Stimulated activated effector memory CD8-positive, alpha-beta T cell treated with anti-CD3 and anti-CD28 coated beads, Interleukin-12 subunit alpha, Interleukin-12 subunit beta, amount 100 ng/mL, for 72 hours (primary cell): Measurements from ENCODE around the gene BAG3.
A peak's percentile ranks its signal among the peaks of the same experiment; 100 is the strongest.

ENCODE experiments used
- ATAC-seq: fragments of 150-1000 bp; cut with Tn5 transposase; 2 replicates; pipeline ENCODE4 v1.10.0; 2021
- DNase-seq, 2 donors: peaks; one replicate each; pipeline ENCODE4 v3.0.0; 2021 to 2022; ENCODE audit warnings: low spot score in 2 of 2
- H3K27ac Mint-ChIP-seq: one replicate; pipeline ENCODE4 v1.8.0; 2022; ENCODE audit warnings: mild to moderate bottlenecking, mixed read lengths
- H3K36me3 Mint-ChIP-seq: one replicate; pipeline ENCODE4 v1.8.0; 2022; ENCODE audit warnings: mild to moderate bottlenecking, mixed read lengths
- H3K4me1 Mint-ChIP-seq: one replicate; pipeline ENCODE4 v1.8.0; 2022; ENCODE audit warnings: mixed read lengths
- H3K4me3 Mint-ChIP-seq: one replicate; pipeline ENCODE4 v1.8.0; 2022; ENCODE audit warnings: mild to moderate bottlenecking, mixed read lengths
- H3K9me3 Mint-ChIP-seq: one replicate; pipeline ENCODE4 v1.8.0; 2022; ENCODE audit warnings: mixed read lengths

BAG3 gene

DNA sequence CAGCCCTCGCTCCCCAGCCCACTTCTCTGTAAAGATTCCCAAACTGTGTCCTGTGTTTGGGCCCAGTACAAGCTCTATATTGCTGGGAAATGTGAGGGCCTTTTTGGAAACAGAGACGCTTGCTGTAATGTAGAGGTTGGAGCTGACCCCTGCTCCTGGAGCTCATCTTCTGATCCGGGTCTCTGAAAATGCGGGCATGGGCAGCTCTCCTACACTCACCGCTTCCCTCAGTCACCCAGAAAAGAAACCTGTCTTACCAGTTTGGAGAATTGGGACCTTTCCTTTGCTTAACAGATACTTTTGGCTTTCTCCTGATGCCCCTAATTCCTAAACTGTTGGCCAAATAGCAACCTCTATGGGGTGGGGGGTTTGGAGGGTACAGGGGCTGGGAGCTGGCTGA lies 18.2 kb downstream of the BAG3 start:
- DNase-seq (no peak), ATAC-seq (no peak)
- peaks cover 24% of the 10 kb centered on the region for H3K4me1 Mint-ChIP-seq
- H3K27ac Mint-ChIP-seq, result no peak overlapping the region
- H3K9me3 Mint-ChIP-seq, result no peaks in the 10 kb centered on the region
- H3K36me3 Mint-ChIP-seq, result peaks cover 52% of the 10 kb centered on the region
- H3K4me3 Mint-ChIP-seq, result no peak overlapping the region

DNA sequence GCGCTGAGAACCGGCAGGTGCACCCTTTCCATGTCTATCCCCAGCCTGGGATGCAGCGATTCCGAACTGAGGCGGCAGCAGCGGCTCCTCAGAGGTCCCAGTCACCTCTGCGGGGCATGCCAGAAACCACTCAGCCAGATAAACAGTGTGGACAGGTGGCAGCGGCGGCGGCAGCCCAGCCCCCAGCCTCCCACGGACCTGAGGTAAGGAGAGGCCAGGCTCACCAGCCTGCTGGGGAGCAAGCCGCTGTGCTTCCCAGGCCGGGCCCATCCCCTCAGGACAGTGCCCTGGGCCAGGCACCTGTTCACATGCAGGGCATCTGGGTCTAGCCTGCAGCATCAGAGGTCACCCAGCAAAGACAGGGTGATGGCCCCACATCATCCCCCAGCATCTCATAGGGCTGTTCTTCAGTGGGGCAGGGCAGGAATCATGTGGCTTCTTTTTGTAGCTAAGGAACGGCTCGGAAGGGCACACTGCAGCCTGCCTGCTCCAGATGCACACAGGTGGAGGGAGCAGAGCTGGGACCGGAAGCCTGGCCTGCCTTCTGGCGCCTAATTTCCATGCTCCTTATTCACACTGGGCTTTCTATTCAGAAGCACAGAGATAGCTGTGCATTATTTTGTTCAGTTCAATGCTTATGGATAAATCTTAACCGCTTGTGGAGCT lies 18.9 kb downstream of the BAG3 start:
- ATAC-seq (no peak), DNase-seq (no peak)
- H3K4me1 Mint-ChIP-seq, result peaks cover 19% of the 10 kb centered on the region
- H3K36me3 Mint-ChIP-seq, result peaks cover 49% of the 10 kb centered on the region
- H3K27ac Mint-ChIP-seq, result no peak overlapping the region
- H3K9me3 Mint-ChIP-seq, result no peaks in the 10 kb centered on the region
- H3K4me3 Mint-ChIP-seq, result no peak overlapping the region

DNA sequence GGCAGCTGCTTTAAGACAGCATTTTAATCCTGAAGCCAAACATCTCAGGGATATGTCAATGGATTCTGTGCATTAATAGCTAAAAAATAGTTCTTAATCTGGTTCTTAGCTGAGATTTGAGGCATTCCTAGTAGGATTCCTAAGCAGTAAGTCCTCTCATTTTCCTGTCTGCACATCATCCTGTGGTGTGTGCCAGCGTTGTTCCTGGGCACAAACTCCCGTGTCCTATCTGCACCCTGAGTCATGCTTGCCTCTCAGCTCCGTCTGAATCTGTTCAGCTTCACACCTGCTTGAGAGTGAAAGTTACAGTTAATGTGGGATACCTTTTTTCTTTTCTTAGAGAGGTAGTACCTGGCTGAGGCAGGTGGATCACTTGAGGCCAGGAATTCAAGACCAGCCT lies 19.5 kb downstream of the BAG3 start:
- Mint-ChIP-seq H3K9me3 (no peaks in the 10 kb centered on the region), H3K4me1 (peaks cover 19% of the 10 kb centered on the region), H3K36me3 (peaks cover 45% of the 10 kb centered on the region), H3K4me3 (no peak overlapping the region), H3K27ac (no peak overlapping the region)
- DNase-seq (no peak), ATAC-seq (no peak)

DNA sequence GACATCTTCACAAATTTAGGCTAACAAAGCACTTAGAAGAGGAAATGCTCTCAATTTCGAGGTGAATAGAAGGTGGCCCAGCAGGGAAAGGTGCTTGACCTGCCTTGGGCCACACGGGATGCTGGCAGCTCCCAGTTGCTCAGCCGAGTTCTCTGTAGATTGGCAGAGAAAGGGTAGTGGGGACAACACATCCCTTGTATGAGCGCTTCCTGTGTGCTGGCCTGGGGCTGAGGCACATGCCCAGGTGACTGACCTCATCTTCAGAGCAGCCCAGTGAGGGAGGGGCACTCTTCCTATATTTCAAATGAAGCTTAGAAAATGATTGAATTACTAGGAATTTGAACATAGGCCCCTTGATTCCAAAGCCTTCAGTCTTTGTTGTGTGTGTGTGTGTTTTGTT lies 20.2 kb downstream of the BAG3 start:
- no peak for DNase-seq
- peaks cover 14% of the 10 kb centered on the region for H3K4me1 Mint-ChIP-seq
- no peaks in the 10 kb centered on the region for H3K9me3 Mint-ChIP-seq
- no peak for ATAC-seq
- H3K27ac Mint-ChIP-seq, result no peak overlapping the region
- H3K4me3 Mint-ChIP-seq, result no peak overlapping the region
- H3K36me3 Mint-ChIP-seq, result peaks cover 46% of the 10 kb centered on the region

DNA sequence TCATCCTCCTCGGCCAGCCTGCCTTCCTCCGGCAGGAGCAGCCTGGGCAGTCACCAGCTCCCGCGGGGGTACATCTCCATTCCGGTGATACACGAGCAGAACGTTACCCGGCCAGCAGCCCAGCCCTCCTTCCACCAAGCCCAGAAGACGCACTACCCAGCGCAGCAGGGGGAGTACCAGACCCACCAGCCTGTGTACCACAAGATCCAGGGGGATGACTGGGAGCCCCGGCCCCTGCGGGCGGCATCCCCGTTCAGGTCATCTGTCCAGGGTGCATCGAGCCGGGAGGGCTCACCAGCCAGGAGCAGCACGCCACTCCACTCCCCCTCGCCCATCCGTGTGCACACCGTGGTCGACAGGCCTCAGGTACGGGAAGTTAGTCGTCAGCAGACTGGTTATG lies 21.1 kb downstream of the BAG3 start:
- Mint-ChIP-seq H3K36me3 (peaks cover 55% of the 10 kb centered on the region), H3K4me1 (peaks cover 6% of the 10 kb centered on the region), H3K4me3 (no peak overlapping the region), H3K9me3 (no peaks in the 10 kb centered on the region), H3K27ac (peak overlapping the region; percentile 34)
- DNase-seq (no peak), ATAC-seq (no peak)

DNA sequence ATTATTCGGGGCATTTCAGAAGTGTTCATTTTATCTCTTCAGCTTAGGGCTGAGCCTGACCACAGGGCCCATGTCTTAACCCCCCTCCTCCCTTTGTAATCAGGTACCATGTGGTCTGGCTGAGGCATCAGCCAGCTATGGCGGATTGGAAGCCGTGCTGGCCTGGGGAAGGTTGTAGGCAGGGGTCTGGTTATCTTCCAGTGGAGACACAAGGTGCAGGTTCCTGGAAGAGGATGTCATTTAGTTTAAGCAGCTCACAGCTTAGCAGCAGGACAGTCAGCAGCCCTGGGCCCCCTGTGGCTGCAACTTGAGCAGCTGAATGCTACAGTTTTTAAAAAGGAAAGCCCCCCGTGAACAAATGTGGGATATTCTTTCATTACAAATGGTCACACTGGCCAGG lies 22.1 kb downstream of the BAG3 start:
- Mint-ChIP-seq H3K4me1 (peaks cover 6% of the 10 kb centered on the region), H3K36me3 (peaks cover 59% of the 10 kb centered on the region), H3K27ac (peak overlapping the region; percentile 20), H3K4me3 (no peak overlapping the region), H3K9me3 (no peaks in the 10 kb centered on the region)
- DNase-seq (no peak), ATAC-seq (no peak)

DNA sequence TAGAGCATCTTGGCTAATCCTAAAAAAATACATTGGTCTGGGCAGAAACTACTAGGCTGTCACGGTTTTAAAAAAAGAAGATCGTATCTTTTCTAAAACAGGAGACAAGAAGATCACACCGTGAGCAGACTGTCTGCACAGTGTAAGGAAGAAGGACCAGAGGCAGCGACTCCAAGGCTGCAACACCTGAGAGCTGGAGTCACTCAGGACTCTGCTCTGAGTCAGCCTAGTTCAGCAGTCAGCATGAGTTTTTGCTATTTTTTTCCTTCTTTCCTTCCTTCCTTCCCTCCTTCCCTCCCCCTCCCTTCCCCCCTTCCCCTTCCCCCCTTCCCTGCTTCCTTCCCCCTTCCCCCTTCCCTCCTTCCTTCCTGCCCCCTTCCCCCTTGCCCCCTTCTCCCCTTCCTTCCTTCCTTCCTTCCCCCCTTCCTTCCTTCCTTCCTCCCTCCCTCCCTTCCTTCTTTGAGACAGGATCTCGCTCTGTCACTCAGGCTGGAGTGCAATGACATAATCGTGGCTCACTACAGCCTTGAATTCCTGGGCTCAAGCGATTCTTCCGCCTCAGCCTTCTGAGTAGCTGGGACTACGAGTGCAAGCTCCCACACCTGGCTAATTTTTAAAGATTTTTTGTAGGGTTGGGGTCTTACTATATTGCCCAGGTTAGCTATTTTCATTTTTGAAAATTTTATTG lies 24.4 kb downstream of the BAG3 start:
- Mint-ChIP-seq H3K4me1 (peaks cover 13% of the 10 kb centered on the region), H3K36me3 (peaks cover 54% of the 10 kb centered on the region), H3K27ac (no peak overlapping the region), H3K9me3 (no peaks in the 10 kb centered on the region), H3K4me3 (no peak overlapping the region)
- ATAC-seq, result no peak
- no peak for DNase-seq

DNA sequence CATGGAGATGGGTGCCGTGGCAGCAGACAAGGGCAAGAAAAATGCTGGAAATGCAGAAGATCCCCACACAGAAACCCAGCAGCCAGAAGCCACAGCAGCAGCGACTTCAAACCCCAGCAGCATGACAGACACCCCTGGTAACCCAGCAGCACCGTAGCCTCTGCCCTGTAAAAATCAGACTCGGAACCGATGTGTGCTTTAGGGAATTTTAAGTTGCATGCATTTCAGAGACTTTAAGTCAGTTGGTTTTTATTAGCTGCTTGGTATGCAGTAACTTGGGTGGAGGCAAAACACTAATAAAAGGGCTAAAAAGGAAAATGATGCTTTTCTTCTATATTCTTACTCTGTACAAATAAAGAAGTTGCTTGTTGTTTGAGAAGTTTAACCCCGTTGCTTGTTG lies 25.9 kb downstream of the BAG3 start:
- Mint-ChIP-seq H3K27ac (no peak overlapping the region), H3K9me3 (no peaks in the 10 kb centered on the region), H3K36me3 (peaks cover 44% of the 10 kb centered on the region), H3K4me1 (peaks cover 28% of the 10 kb centered on the region), H3K4me3 (no peak overlapping the region)
- ATAC-seq (no peak), DNase-seq (no peak)

DNA sequence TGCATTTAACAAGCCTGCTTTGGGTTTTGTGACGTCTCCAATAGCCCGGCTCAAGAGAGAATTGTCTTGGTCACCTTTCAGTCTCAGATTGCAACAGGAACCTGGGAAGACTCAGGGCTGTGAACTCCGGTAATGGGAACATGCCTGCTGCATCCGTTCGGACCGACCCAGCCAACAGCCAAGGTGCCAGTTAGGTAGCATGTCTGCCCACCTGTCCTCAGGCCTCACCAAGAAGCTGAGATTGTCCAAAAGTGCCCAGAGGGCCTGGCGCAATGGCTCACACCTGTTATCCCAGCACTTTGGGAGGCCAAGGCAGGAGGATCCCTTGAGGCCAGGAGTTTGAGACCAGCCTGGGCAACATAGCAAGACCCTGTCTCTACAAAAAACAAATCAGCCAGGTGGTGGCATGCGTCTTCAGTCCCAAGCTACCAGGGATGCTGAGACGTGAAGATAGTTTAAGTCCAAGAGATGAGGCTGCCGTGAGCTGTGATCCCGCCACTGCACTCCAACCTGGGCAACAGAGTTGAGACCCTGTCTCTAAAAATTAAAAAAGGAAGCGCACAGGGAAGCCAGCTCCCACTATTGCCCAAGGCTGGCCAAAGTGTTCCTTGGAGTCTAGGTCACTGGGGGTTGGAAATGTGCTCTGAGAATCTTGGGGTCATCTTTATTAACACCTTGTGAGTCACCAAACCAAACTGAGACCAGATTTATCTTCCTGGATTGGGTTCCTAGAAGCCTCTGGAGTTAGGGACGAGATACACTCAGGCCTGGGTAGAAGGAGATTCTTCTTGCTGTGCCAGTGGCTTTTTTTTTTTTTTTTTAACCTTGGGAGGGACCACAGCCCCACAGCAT lies 26.9 kb downstream of the BAG3 start:
- DNase-seq (no peak), ATAC-seq (no peak)
- Mint-ChIP-seq H3K4me3 (no peak overlapping the region), H3K4me1 (peaks cover 28% of the 10 kb centered on the region), H3K9me3 (no peaks in the 10 kb centered on the region), H3K27ac (no peak overlapping the region), H3K36me3 (peaks cover 36% of the 10 kb centered on the region)

DNA sequence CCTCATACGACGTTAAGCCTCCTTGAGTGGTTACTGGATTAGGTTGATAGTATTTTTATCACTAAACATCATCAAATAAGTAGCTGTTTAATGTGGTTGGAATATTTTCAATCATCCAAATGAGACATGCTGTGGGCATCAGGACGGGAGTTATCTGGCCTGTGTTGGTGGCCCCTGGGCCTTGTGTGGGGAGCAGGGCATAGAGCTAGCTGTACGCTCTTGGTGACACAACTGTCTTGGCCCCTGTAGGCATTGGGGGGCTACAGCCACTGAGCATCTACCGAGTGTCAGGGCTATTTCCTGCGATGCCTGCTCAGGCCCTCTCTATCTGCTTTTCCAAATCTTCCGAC lies 28.3 kb downstream of the BAG3 start:
- Mint-ChIP-seq H3K9me3 (no peaks in the 10 kb centered on the region), H3K4me1 (peaks cover 26% of the 10 kb centered on the region), H3K36me3 (peaks cover 23% of the 10 kb centered on the region), H3K4me3 (no peak overlapping the region), H3K27ac (no peak overlapping the region)
- no peak for DNase-seq
- ATAC-seq, result no peak

DNA sequence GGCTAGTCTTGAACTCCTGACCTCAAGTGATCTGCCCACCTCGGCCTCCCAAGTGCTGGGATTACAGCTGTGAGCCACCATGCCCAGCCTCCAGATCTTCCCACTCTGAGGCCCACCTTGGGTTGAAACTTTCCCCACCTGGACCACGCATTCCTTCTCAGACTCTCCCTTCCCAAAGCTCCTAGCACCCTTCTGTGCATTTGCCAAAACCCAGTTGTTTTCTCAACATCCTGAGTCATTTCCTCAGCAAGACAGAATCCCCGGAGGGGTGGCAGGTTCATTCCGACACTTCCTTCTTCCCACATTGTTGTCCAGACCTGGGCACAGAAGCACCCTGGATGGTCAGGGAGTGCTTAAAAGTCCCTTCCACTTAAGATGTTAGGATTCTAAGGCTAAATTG lies 28.9 kb downstream of the BAG3 start:
- peaks cover 26% of the 10 kb centered on the region for H3K4me1 Mint-ChIP-seq
- no peak overlapping the region for H3K4me3 Mint-ChIP-seq
- no peak for DNase-seq
- peaks cover 21% of the 10 kb centered on the region for H3K36me3 Mint-ChIP-seq
- H3K27ac Mint-ChIP-seq, result no peak overlapping the region
- ATAC-seq, result no peak
- no peaks in the 10 kb centered on the region for H3K9me3 Mint-ChIP-seq

DNA sequence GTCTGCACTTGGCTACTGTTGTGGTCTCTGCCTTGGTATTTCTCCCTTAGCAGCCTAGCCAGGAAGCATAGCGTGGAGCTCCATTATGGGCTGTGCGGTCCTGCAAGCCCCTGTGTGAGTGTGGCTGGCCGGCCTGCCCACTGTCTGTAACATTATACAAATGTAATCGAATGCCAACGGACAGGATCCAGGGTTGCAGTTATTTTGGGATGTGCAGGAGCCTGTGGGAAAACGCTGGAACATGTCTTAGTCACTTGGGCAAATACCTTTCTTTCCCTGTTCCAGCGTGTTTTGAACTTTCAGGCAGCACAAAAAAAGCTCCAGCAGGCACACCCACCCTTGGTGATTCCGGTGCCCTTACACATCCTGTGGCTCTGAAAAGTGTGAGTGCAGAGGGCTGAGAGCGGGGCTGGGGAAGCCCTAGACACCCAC lies 29.5 kb downstream of the BAG3 start:
- Mint-ChIP-seq H3K9me3 (no peaks in the 10 kb centered on the region), H3K36me3 (peaks cover 21% of the 10 kb centered on the region), H3K4me3 (no peak overlapping the region), H3K27ac (no peak overlapping the region), H3K4me1 (peaks cover 26% of the 10 kb centered on the region)
- DNase-seq (no peak), ATAC-seq (no peak)

DNA sequence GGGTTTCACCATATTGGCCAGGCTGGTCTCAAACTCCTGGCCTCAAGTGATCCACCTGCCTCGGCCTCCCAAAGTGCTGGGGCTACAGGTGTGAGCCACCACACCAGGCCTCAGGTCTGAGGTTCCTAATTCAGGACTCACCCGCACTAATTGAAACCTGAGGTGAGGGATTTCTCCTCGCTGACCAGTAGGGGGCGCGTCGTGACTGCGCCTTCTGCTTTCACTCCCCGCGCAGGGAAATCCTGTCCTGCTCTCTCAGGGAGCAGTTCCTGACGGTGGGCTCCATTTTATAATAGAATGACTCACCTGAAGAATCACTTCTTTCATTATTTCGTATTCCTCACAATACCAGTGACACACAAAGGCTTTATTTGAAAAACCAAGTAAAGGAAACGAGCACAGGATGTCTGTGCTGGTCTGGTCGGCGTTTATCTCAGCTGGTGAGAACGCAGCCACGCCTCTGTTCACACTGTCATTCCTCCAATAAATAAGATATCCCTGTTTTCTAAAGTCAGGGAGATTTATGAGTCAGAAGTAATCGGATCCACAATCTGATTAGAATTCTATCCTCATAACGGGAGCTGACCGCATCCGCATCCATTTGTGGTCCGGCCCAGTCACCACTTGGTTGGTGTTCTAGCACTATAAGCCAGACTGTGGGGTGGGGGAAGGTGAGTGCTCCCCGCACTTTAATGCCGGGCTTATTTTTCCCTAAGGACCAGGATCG lies 35.4 kb downstream of the BAG3 start:
- H3K27ac Mint-ChIP-seq, result peak overlapping the region; percentile 68
- H3K4me1 Mint-ChIP-seq, result peaks cover 27% of the 10 kb centered on the region
- DNase-seq (peak; percentile 71 to 88), ATAC-seq (peak; percentile 88)
- H3K9me3 Mint-ChIP-seq, result no peaks in the 10 kb centered on the region
- peaks cover 7% of the 10 kb centered on the region for H3K36me3 Mint-ChIP-seq
- peak overlapping the region; percentile 52 for H3K4me3 Mint-ChIP-seq

DNA sequence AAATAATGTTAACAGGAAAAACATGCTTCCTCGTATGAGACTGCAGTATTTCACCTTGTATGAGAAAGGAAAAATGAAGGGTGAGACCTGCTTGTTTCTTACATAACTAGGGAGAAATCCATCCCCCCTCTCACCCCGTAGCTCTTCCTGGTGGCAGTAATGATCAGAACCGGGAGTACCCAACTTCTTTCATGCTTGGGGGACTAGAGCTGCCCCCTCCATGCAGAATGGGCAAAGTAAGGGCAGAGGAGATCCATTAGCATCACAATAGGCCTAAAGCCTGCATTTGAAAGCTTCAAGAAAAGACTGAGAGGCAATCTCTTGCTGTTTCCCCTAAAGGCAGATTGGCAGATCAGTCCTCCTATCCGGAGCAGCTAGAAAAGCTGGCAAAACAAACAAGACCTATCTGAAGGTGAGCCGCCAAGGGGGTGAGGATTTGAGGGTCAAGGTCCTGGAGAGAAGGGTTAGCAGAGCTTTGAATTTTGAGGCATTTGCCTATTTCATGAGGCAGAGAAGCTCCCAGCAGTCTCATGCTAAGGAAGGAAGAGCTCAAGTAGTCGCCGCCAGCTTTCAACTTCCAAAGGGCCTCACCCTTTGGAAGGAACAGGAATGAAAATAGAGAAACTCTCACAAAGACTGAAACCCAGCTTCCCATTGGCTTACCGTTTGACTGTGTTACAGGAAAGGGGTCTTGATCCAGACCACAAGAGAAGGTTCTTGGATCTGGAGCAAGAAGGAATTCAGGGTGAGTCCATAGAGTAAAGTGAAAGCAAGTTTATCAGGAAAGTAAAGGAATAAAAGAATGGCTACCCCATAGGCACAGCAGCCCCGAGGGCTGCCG lies 36.2 kb downstream of the BAG3 start:
- no peaks in the 10 kb centered on the region for H3K9me3 Mint-ChIP-seq
- H3K4me1 Mint-ChIP-seq, result peaks cover 19% of the 10 kb centered on the region
- peak overlapping the region; percentile 52 for H3K4me3 Mint-ChIP-seq
- H3K36me3 Mint-ChIP-seq, result no peaks in the 10 kb centered on the region
- DNase-seq (no peak), ATAC-seq (no peak)
- H3K27ac Mint-ChIP-seq, result peak overlapping the region; percentile 68
